Heart right ventricle (tissue), 16 donors: ENCODE results near the gene NOS1AP. TPM values are rescaled to one million over a fixed set of nuclear protein-coding genes. Genes with fewer than 3 reads are reported as not detected.

Source experiments
- ATAC-seq, 8 donors: fragments of 200-7000 bp; cut with Tn5 transposase; one replicate each; pipeline ENCODE4 v1.9.1; 2020; ENCODE audit warnings: mild to moderate bottlenecking in 8 of 8, moderate library complexity in 8 of 8, moderate number of reproducible peaks in 1 of 8
- DNase-seq, 2 donors: peaks; one replicate each; pipeline ENCODE4 v3.0.0-alpha.2; 2020
- H3K27ac ChIP-seq, 10 donors: fragments of 200-600 bp; sonication (generic) in 2 of 10; one replicate each; pipeline versions ENCODE4 v1.5.0 to v1.8.0; 2020 to 2022; ENCODE audit warnings: mild to moderate bottlenecking in 3 of 10
- H3K27me3 ChIP-seq, 7 donors: fragments of 200-600 bp; one replicate each; pipeline ENCODE4 v1.8.0; 2021 to 2022; ENCODE audit warnings: mild to moderate bottlenecking in 2 of 7
- H3K36me3 ChIP-seq, 9 donors: fragments of 200-600 bp; sonication (generic) in 1 of 9; one replicate each; pipeline versions ENCODE4 v1.5.0 to v1.8.0; 2020 to 2022; ENCODE audit warnings: mild to moderate bottlenecking in 2 of 9
- H3K4me1 ChIP-seq, 9 donors: fragments of 200-600 bp; sonication (generic) in 1 of 9; one replicate each; pipeline versions ENCODE4 v1.5.0 to v1.8.0; 2020 to 2022; ENCODE audit warnings: mild to moderate bottlenecking in 4 of 9
- H3K4me3 ChIP-seq, 10 donors: fragments of 200-600 bp; sonication (generic) in 2 of 10; one replicate each; pipeline versions ENCODE4 v1.5.0 to v1.8.0; 2020 to 2022; ENCODE audit warnings: mild to moderate bottlenecking in 7 of 10, moderate library complexity in 2 of 10
- H3K9me3 ChIP-seq, 11 donors: fragments of 200-600 bp in 10 of 11; sonication (generic) in 2 of 11; one replicate each; pipeline versions ENCODE4 v1.5.0 to v1.8.0; 2013 to 2022; ENCODE audit warnings: mild to moderate bottlenecking in 2 of 11, control low read depth in 1 of 11, moderate library complexity in 1 of 11
- WGBS, 2 donors: extraction: QIAGEN DNeasy Blood & Tissue Kit; methylation state at CpG; one replicate each; pipeline ENCODE4 v1.1.7; 2013; ENCODE audit warnings: inconsistent platforms in 1 of 2; 5-methylcytosine and 5-hydroxymethylcytosine counted together
- intact Hi-C, 10 donors: fragments of 100-400 bp; cut with DNase I; formaldehyde crosslinking; loops; one replicate each; pipeline versions ENCODE4 v1.11.1 to v1.14.2; 2022
- polyA plus RNA-seq, 2 donors: library from polyadenylated mRNA; stranded (reverse); fragments of 200-250 nt; gene quantifications; one replicate each; pipeline ENCODE4 v1.2.3, GENCODE V29; 2013
- total RNA-seq, 10 donors: library from RNA; stranded (reverse); fragmentation: NEBNext Ultra II Directional in 3 of 10; extraction: Animal tissue kit (Norgen Biotek cat#: 25700) in 3 of 10; gene quantifications; one replicate each; pipeline versions ENCODE4 v1.2.1 to v1.2.4, GENCODE V29; 2021 to 2023
- TF ChIP-seq, protein P1 (sequence below), 9 donors: fragments of 200-600 bp; sonication (generic) in 2 of 9; IDR thresholded peaks; one replicate each; pipeline versions ENCODE4 v1.5.0 to v1.8.0; 2021 to 2022; ENCODE audit warnings: antibody characterized with exemption in 9 of 9, mild to moderate bottlenecking in 5 of 9, moderate library complexity in 1 of 9
- donor health status: Arrhythmogenic right ventricular cardiomyopathy.
- donor health status: ischemic (EF 13 %, LVEDD 7.1; RV severe dilation, severe dysfunction).
- donor health status: healthy with polysubstance abuse.
- donor health status: DM: no; HTN: yes; CAD: no.
- donor health status: DM: no; HTN: no; CAD: no.
- donor health status: ischemic (EF 25% LVEDD 6.9; RV normal size, moderate dysfunction).
- donor health status: ischemic (EF 25% LVEDD 5.7; RV mildly dilated, moderate dysfunction).
- donor health status: healthy.
- donor health status: DM: yes; HTN: yes; CAD: no.
- donor health status: Ischemic cardiomyopathy.
- donor health status: ischemic (EF 35%, LVEDD 5.7; RV mildly dilated, moderate dysfunction).
- donor health status: nonischemic (EF 11% LVEDD 7.7; RV severe dilation, severe dysfunction).
- donor health status: DM: yes; HTN: yes; CAD: no.
- donor health status: PGD.
- donor health status: ischemic (EF 29% LVEDD 5.4; RV normal size, mild dysfunction).
- donor health status: nonischemic (EF 23%, LVEDD 6.1; RV moderate dilation, normal function).

NOS1AP gene
- total and polyA plus RNA-seq, 12 donors, result 0.19 to 7.1 (median 4.6) TPM

DNA sequence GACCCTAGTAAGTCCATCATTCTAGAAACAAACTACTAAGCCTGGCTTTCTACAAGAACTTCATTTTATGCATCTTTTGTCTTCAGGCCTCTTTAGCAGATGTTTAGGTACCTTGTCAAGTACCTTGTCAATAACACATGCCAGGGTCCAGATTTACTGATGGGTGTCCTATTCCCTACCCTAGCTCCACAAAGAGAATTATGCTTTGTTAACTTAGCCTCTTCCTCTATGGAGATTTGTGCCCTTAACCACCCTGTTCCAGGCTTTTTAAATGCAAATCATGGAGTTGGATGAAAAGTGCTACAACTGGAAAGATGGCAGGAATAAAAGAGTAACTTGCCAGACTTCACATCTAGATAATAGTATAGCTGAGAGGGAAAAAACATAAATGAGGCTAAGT, 264.5 kb downstream of the NOS1AP start:
- Histone ChIP-seq H3K36me3 (no peaks in the 10 kb centered on the region), H3K27me3 (no peaks in the 10 kb centered on the region), H3K27ac (no peak overlapping the region), H3K4me3 (no peak overlapping the region), H3K9me3 (no peaks in the 10 kb centered on the region), H3K4me1 (peaks cover 0 to 17% (median 8%) of the 10 kb centered on the region in 9 donors)
- TF ChIP-seq, protein P1, sequence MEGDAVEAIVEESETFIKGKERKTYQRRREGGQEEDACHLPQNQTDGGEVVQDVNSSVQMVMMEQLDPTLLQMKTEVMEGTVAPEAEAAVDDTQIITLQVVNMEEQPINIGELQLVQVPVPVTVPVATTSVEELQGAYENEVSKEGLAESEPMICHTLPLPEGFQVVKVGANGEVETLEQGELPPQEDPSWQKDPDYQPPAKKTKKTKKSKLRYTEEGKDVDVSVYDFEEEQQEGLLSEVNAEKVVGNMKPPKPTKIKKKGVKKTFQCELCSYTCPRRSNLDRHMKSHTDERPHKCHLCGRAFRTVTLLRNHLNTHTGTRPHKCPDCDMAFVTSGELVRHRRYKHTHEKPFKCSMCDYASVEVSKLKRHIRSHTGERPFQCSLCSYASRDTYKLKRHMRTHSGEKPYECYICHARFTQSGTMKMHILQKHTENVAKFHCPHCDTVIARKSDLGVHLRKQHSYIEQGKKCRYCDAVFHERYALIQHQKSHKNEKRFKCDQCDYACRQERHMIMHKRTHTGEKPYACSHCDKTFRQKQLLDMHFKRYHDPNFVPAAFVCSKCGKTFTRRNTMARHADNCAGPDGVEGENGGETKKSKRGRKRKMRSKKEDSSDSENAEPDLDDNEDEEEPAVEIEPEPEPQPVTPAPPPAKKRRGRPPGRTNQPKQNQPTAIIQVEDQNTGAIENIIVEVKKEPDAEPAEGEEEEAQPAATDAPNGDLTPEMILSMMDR (IDR thresholded peaks at IDR 0.05), result no peak
- intact Hi-C loops, result no loop called here
- DNase-seq (no peak), ATAC-seq (no peak)

DNA sequence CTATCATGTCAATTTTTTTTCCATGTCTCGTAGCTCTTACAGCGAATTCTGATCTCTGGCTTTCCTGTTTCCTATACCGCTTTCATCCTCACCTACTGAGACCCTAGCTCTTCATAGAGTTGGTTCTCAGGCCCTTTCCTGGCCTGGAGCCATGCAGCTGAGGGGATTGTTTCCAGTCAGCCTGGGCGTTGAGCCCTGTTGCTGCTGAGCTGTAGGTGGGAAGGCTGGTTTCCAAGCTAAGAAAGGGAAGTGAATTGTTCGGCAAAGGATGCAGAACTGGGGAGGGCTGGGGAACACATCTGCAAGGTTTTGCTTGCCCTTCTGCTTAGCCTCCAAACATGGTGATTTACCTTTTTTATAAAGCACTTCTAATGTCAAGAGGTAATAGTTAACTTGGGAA, 265.6 kb downstream of the NOS1AP start:
- ATAC-seq (peak; percentile 33 to 94 (median 68)), DNase-seq (peak; percentile 37 to 54)
- H3K4me3 ChIP-seq, result no peak overlapping the region
- H3K36me3 ChIP-seq, result no peaks in the 10 kb centered on the region
- peaks cover 0 to 17% (median 8%) of the 10 kb centered on the region in 9 donors for H3K4me1 ChIP-seq
- no peaks in the 10 kb centered on the region for H3K27me3 ChIP-seq
- H3K27ac ChIP-seq, result peak overlapping the region in 1 of 10 donors; percentile 33
- H3K9me3 ChIP-seq, result no peaks in the 10 kb centered on the region
- intact Hi-C loops, result no loop called here
- TF ChIP-seq, protein P1 (IDR thresholded peaks at IDR 0.05), result no peak
- WGBS, 2 donors, result 48 to 54% methylated on average over 5 of the region's 5 CpGs

DNA sequence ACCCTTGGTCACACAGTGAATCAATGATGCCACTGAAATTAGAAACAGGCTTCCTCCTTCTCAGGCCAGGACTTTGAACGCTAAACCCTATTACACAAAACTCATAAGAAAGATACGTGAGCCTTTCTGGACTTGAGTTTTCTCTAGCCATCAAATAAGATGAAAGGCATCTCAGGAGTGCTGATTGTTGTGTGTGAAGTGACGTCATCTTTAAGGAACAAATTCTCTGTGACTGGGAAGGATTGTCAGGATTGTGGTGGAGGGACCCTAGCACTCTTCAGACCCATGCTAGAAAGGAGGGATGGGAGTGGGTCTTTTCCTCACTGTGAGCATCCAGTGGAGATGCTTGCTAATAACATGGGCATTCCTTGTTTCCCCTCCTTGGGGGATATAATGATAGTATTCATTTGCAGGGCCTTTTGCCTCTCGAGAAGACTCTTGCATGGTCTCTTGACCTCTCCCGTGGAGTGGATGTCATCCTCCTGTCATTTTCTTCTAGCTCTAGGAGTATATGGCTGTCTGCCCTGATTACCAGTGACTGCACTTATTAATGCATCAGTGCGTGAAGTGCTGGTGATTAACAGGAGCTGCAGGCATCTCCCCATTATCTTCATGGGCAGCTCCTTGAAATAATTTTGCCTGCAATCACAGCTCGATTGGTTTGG, 267.3 kb downstream of the NOS1AP start:
- Histone ChIP-seq H3K4me3 (no peak overlapping the region), H3K9me3 (no peaks in the 10 kb centered on the region), H3K27ac (no peak overlapping the region), H3K27me3 (no peaks in the 10 kb centered on the region), H3K36me3 (no peaks in the 10 kb centered on the region), H3K4me1 (peaks cover 0 to 17% (median 8%) of the 10 kb centered on the region in 9 donors)
- WGBS, 2 donors, result 79 to 91% methylated on average over 7 of the region's 7 CpGs
- DNase-seq, result no peak
- intact Hi-C loops, result no loop called here
- TF ChIP-seq, protein P1 (IDR thresholded peaks at IDR 0.05), result no peak
- no peak for ATAC-seq

DNA sequence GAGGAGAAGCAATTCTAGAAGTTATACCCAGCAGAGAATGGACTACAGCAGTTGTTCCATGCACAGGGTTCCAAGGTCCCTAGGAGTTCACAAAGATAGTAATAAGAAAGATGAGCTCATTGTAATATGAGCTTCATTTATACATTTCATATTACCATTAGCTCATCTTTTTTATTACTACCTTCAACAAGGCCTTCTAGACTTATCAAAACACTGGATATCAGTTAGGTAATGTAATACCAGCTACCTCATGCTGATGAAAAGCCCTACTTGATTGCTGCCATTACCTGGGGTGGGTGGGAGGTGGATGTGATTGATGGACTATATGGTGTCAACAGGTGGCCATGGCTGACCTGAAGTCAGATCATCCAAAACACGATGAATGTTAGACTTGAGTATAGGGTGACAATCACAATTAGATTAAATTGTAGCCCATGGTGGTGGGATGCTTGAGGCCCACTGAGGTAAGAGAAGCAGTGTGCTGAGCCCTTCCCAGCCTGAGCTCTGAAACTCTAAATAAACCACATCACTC, 273.0 kb downstream of the NOS1AP start:
- ATAC-seq, result no peak
- H3K9me3 ChIP-seq, result no peaks in the 10 kb centered on the region
- no peaks in the 10 kb centered on the region for H3K4me1 ChIP-seq
- intact Hi-C loops, result no loop called here
- no peak for DNase-seq
- peaks cover 0 to 4% (median 0%) of the 10 kb centered on the region in 9 donors for H3K36me3 ChIP-seq
- H3K27ac ChIP-seq, result no peak overlapping the region
- no peak overlapping the region for H3K4me3 ChIP-seq
- 84 to 100% methylated on average over 1 of the region's 1 CpG for WGBS, 2 donors
- no peaks in the 10 kb centered on the region for H3K27me3 ChIP-seq
- TF ChIP-seq, protein P1 (IDR thresholded peaks at IDR 0.05), result no peak
